Measurements from ENCODE around the gene EN2. TPM values are rescaled to one million over a fixed set of nuclear protein-coding genes. Genes with fewer than 3 reads are reported as not detected.

The EN2 gene
- total and polyA plus RNA-seq, 11 donors, result 0.06 to 0.08 TPM; not detected in 9

DNA sequence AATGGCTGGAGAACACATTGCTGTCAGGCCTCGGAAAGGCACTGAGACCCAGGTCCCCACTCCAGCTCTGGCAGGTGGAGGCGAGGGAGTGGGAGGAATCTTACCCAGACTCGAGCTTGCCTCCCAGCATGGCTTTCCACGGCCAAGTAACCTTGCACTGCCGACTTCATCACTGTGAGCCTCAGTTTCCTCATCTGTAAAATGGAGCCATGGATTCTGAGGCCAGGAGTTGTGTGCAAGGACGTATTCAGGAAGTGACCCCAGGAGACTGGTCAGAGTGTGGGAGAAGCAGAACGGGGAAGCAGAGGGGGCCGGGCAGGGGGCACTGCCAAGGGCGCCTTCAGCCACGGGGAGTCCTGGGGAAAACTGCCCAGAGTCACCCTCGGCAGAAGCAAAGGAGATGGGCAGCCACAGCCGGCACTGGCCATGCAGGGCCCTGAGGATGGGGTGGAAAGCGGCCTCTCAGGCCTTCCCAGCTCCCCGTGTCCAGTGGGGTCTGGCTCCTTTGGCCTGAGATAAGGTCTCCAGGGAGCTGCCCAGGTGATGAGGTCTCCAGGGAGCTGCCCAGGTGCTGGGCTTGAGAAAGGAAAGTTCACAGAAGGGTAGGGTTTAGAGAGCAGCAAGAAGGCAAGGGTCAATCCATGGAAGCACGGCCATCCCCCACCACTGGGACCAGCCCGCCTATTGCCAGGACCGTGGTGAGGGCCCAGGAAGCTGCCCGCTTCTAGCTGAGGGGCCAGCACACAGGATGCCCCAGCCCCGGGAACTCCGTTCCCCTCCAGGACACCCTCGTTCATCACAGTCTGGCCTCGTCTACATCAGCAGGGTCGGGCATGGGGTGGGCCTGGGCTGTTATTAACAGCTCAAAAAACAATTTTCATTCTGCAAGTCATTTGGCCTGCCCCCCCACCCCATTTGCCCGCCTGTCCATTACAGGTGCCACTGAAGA is 34.3 kb upstream of the EN2 start:
- WGBS, 4 donors, result 74 to 85% (median 78%) methylated on average over 24 of the region's 24 CpGs
- Histone ChIP-seq H3K27me3 (peaks cover 0 to 59% (median 6%) of the 10 kb centered on the region in 9 donors), H3K9me3 (no peaks in the 10 kb centered on the region), H3K27ac (no peak overlapping the region), H3K4me1 (peaks cover 0 to 3% (median 0%) of the 10 kb centered on the region in 12 donors), H3K36me3 (no peaks in the 10 kb centered on the region), H3K4me3 (no peak overlapping the region)
- no peak for TF ChIP-seq CTCF (IDR thresholded peaks at IDR 0.05)
- TF ChIP-seq POLR2A (IDR thresholded peaks at IDR 0.05), result no peak
- ATAC-seq, result no peak
- intact Hi-C loops (cut with DNase I), result no loop called here
- peak in 2 of 5 donors; percentile 19 to 62 for DNase-seq

DNA sequence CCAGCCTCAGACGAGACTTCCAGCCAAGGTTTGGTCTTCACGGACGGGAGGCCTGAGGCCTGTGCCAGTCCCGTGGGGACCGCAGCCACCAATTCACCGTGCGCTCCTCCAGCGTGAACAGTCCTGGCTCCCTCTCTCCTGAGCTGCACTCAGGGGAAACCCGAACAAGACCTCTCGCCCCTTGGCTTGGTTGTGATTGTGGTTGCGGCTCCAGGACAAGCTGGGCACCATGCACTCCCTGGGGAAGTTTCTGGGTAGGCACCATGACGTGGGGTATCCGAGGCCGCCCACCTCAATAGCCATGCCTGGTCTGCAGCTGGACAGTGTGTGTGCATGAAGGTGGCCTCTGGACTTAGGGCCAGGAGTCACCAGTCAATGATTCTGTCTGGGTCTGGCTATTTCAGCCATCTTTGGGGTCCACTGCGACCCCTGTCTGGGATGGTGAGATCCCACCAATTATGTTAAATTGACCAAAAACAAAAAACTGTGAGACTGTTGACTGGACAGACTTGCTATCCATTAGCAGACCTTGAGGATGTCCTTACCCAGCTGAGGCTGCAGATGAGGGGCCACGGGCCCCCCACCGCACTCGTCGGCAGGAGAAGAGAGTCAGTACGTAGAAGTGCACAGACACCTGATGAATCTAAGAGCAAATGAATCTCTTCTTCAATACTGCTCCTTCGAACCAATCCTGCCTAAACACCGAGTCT is 33.5 kb upstream of the EN2 start:
- Histone ChIP-seq H3K9me3 (no peaks in the 10 kb centered on the region), H3K27me3 (peaks cover 0 to 62% (median 8%) of the 10 kb centered on the region in 9 donors), H3K4me1 (peaks cover 0 to 3% (median 0%) of the 10 kb centered on the region in 12 donors), H3K36me3 (no peaks in the 10 kb centered on the region), H3K27ac (no peak overlapping the region), H3K4me3 (no peak overlapping the region)
- TF ChIP-seq CTCF (IDR thresholded peaks at IDR 0.05), result no peak
- TF ChIP-seq POLR2A (IDR thresholded peaks at IDR 0.05), result no peak
- intact Hi-C loops (cut with DNase I), result no loop called here
- ATAC-seq (no peak), DNase-seq (peak in 2 of 5 donors; percentile 2 to 46)
- 79 to 90% (median 81%) methylated on average over 15 to 22 of the region's 22 CpGs for WGBS, 4 donors

DNA sequence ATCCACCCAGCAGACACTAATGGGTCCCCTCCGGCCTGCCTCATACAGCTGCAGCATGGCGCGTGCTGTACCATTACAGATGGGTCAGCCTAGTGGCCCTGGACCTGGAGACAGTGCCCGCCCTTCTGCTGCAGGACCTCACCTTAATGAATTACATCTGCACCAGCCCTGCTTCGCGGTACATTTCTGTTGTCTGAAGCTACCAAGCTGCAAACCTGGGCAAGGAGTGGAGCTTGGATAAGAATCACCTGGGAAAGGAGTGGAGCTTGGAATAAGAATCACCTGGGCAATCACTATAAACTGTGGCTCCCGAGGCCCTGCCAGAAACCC is 33.0 kb upstream of the EN2 start:
- Histone ChIP-seq H3K9me3 (no peaks in the 10 kb centered on the region), H3K36me3 (no peaks in the 10 kb centered on the region), H3K4me1 (peaks cover 0 to 3% (median 0%) of the 10 kb centered on the region in 12 donors), H3K27ac (no peak overlapping the region), H3K4me3 (no peak overlapping the region), H3K27me3 (peaks cover 0 to 67% (median 9%) of the 10 kb centered on the region in 9 donors)
- intact Hi-C loops (cut with DNase I), result no loop called here
- DNase-seq, result peak in 2 of 5 donors; percentile 4 to 27
- no peak for ATAC-seq
- 68 to 90% (median 80%) methylated on average over 7 of the region's 7 CpGs for WGBS, 4 donors
- no peak for TF ChIP-seq CTCF (IDR thresholded peaks at IDR 0.05)
- TF ChIP-seq POLR2A (IDR thresholded peaks at IDR 0.05), result no peak

- Histone ChIP-seq H3K4me3 (no peak overlapping the region), H3K27me3 (peaks cover 4 to 68% (median 9%) of the 10 kb centered on the region in 9 donors), H3K9me3 (no peaks in the 10 kb centered on the region), H3K36me3 (no peaks in the 10 kb centered on the region), H3K27ac (no peak overlapping the region), H3K4me1 (peaks cover 0 to 3% (median 0%) of the 10 kb centered on the region in 12 donors)
- WGBS, 4 donors, result 56 to 75% (median 70%) methylated on average over 9 of the region's 9 CpGs
- intact Hi-C loops (cut with DNase I), result no loop called here
- peak in 2 of 5 donors; percentile 1 to 33 for DNase-seq
- no peak for ATAC-seq
- no peak for TF ChIP-seq CTCF (IDR thresholded peaks at IDR 0.05)
- TF ChIP-seq POLR2A (IDR thresholded peaks at IDR 0.05), result no peak
Observed at GRCh38 chr7:155425887-155426286, 32.0 kb upstream of the EN2 start.
